HFFc6 (cell line): Measurements from ENCODE around the gene CASP10. TPM values are rescaled to one million over a fixed set of nuclear protein-coding genes. Genes with fewer than 3 reads are reported as not detected.
A peak's percentile ranks its signal among the peaks of the same experiment; 100 is the strongest.
"Not testable (repeated sequence)": the region's sequence is repeated elsewhere in the genome, so short reads cannot be mapped to it uniquely, and the experiment has no call there.

Experiments used
- DNase-seq: peaks from one replicate; pipeline ENCODE4 v3.0.0-alpha.2; 2018
- H3K27ac Mint-ChIP-seq: 2 replicates; pipeline ENCODE4 v1.8.0; 2020; ENCODE audit warnings: mild to moderate bottlenecking, mixed read lengths
- H3K27me3 Mint-ChIP-seq: 2 replicates; pipeline ENCODE4 v1.8.0; 2021; ENCODE audit warnings: mild to moderate bottlenecking, moderate library complexity, mixed read lengths; ENCODE audit not compliant: insufficient read depth
- H3K36me3 Mint-ChIP-seq: 2 replicates; pipeline ENCODE4 v1.8.0; 2021; ENCODE audit warnings: low read depth, mixed read lengths
- H3K4me1 Mint-ChIP-seq: 2 replicates; pipeline ENCODE4 v1.8.0; 2020; ENCODE audit warnings: low read depth, mixed read lengths
- H3K4me3 Mint-ChIP-seq: 2 replicates; pipeline ENCODE4 v1.8.0; 2020; ENCODE audit warnings: mild to moderate bottlenecking, moderate library complexity, mixed read lengths
- H3K9me3 Mint-ChIP-seq: 2 replicates; pipeline ENCODE4 v1.8.0; 2020; ENCODE audit warnings: mild to moderate bottlenecking, mixed read lengths
- CTCF ChIP-seq: fragments of 200-600 bp; sonication (generic); IDR thresholded peaks from 2 replicates; pipeline ENCODE4 v1.5.0; 2021; ENCODE audit warnings: antibody characterized with exemption, mild to moderate bottlenecking
- total RNA-seq, 6 experiments: library from RNA; stranded (reverse); fragmentation: NEBNext Ultra II Directional; extraction: Animal tissue kit (Norgen Biotek cat#: 25700); gene quantifications; 2 replicates in 1 of 6; 3 replicates in 5 of 6; pipeline ENCODE4 v1.2.3, GENCODE V29; 2021

CASP10 gene
- total RNA-seq, 6 experiments from 2014 or later: 0.36 to 1.9 (median 1.6) TPM

- no peaks in the 10 kb centered on the region for H3K9me3 Mint-ChIP-seq
- peaks cover 3% of the 10 kb centered on the region; the same call in 1 of the 2 replicates for H3K27me3 Mint-ChIP-seq
- no peak overlapping the region for H3K27ac Mint-ChIP-seq
- H3K36me3 Mint-ChIP-seq: no peaks in the 10 kb centered on the region
- TF ChIP-seq CTCF: no peak
- H3K4me1 Mint-ChIP-seq: peaks cover 16% of the 10 kb centered on the region
- DNase-seq: no peak
- no peak overlapping the region for H3K4me3 Mint-ChIP-seq
Observed at GRCh38 chr2:201174687-201175086, 8.3 kb upstream of the CASP10 start.

GRCh38 chr2:201176081-201176481 lies 6.9 kb upstream of the CASP10 start:
- Mint-ChIP-seq H3K27me3 (peaks cover 3% of the 10 kb centered on the region), H3K4me1 (peaks cover 7% of the 10 kb centered on the region; the same call in 1 of the 2 replicates), H3K36me3 (no peaks in the 10 kb centered on the region), H3K9me3 (no peaks in the 10 kb centered on the region), H3K27ac (no peak overlapping the region), H3K4me3 (no peak overlapping the region)
- TF ChIP-seq CTCF: no peak
- no peak for DNase-seq

GRCh38 chr2:201180010-201180409 lies 2.9 kb upstream of the CASP10 start:
- Mint-ChIP-seq H3K36me3 (no peaks in the 10 kb centered on the region), H3K27me3 (peaks cover 4% of the 10 kb centered on the region), H3K27ac (0 out of 2 replicates have a peak overlapping the region, but pooled peaks have one; percentile 30), H3K4me1 (peaks cover 12% of the 10 kb centered on the region), H3K4me3 (no peak overlapping the region), H3K9me3 (no peaks in the 10 kb centered on the region)
- no peak for TF ChIP-seq CTCF
- no peak for DNase-seq

GRCh38 chr2:201183365-201183727 lies 405 bp downstream of the CASP10 start:
- Mint-ChIP-seq H3K4me1 (peaks cover 12% of the 10 kb centered on the region), H3K36me3 (peaks cover 1% of the 10 kb centered on the region; the same call in 1 of the 2 replicates), H3K27ac (peak overlapping the region; percentile 58; the same call in 1 of the 2 replicates), H3K4me3 (peak overlapping the region; percentile 82), H3K9me3 (no peaks in the 10 kb centered on the region; the same call in 1 of the 2 replicates), H3K27me3 (peaks cover 1% of the 10 kb centered on the region)
- no peak for TF ChIP-seq CTCF
- DNase-seq: no peak

- H3K4me3 Mint-ChIP-seq: peak overlapping the region; percentile 51; the same call in 1 of the 2 replicates
- not testable (repeated sequence) for DNase-seq, H3K27me3 Mint-ChIP-seq, H3K9me3 Mint-ChIP-seq, H3K36me3 Mint-ChIP-seq, H3K27ac Mint-ChIP-seq
- peaks cover 12% of the 10 kb centered on the region for H3K4me1 Mint-ChIP-seq
Observed at GRCh38 chr2:201183835-201184234, 894 bp downstream of the CASP10 start.

- not testable (repeated sequence) for DNase-seq, H3K4me3 Mint-ChIP-seq, H3K36me3 Mint-ChIP-seq, H3K27ac Mint-ChIP-seq, H3K27me3 Mint-ChIP-seq, H3K9me3 Mint-ChIP-seq
- H3K4me1 Mint-ChIP-seq: peaks cover 12% of the 10 kb centered on the region
Observed at GRCh38 chr2:201184248-201184647, 1.3 kb downstream of the CASP10 start.

- H3K36me3 Mint-ChIP-seq: peaks cover 4% of the 10 kb centered on the region; the same call in 1 of the 2 replicates
- no peak overlapping the region for H3K27ac Mint-ChIP-seq
- no peak overlapping the region for H3K4me3 Mint-ChIP-seq
- H3K9me3 Mint-ChIP-seq: no peaks in the 10 kb centered on the region; the same call in 1 of the 2 replicates
- no peak for TF ChIP-seq CTCF
- DNase-seq: no peak
- H3K27me3 Mint-ChIP-seq: peaks cover 1% of the 10 kb centered on the region
- H3K4me1 Mint-ChIP-seq: peaks cover 12% of the 10 kb centered on the region
Observed at GRCh38 chr2:201185863-201186262, 2.9 kb downstream of the CASP10 start.
